ENCODE results near the gene HECW1.

The HECW1 gene

GRCh38 chr7:43511769-43512515, 399.5 kb downstream of the HECW1 start:
- DNase-seq, result no peak

GRCh38 chr7:43513251-43513650, 400.8 kb downstream of the HECW1 start:
- DNase-seq, result no peak

GRCh38 chr7:43516581-43517342, 404.3 kb downstream of the HECW1 start:
- DNase-seq, result no peak

- no peak for DNase-seq
These were observed 405.0 kb downstream of the HECW1 start for GRCh38 chr7:43517464-43517863.

- no peak for DNase-seq
These were observed 407.8 kb downstream of the HECW1 start for GRCh38 chr7:43520201-43520600.

- no peak for DNase-seq
These were observed 410.1 kb downstream of the HECW1 start for GRCh38 chr7:43522406-43523156.

- DNase-seq, result no peak
These were observed 416.3 kb downstream of the HECW1 start for GRCh38 chr7:43528576-43529354.

- no peak for DNase-seq
These were observed 418.3 kb downstream of the HECW1 start for GRCh38 chr7:43530553-43531410.

GRCh38 chr7:43531700-43532099, 419.3 kb downstream of the HECW1 start:
- DNase-seq, result no peak

GRCh38 chr7:43533801-43534479, 421.5 kb downstream of the HECW1 start:
- no peak for DNase-seq

- no peak for DNase-seq
These were observed 422.6 kb downstream of the HECW1 start for GRCh38 chr7:43535031-43535451.

- no peak for DNase-seq
These were observed 423.6 kb downstream of the HECW1 start for GRCh38 chr7:43535810-43536585.

- no peak for DNase-seq
These were observed 424.3 kb downstream of the HECW1 start for GRCh38 chr7:43536773-43537172.

GRCh38 chr7:43537765-43538403, 425.4 kb downstream of the HECW1 start:
- DNase-seq, result no peak

- DNase-seq, result no peak
These were observed 425.9 kb downstream of the HECW1 start for GRCh38 chr7:43538404-43538771.

- no peak for DNase-seq
These were observed 428.0 kb downstream of the HECW1 start for GRCh38 chr7:43540471-43540870.

- no peak for DNase-seq
These were observed 430.3 kb downstream of the HECW1 start for GRCh38 chr7:43542716-43543115.

GRCh38 chr7:43546231-43546630, 433.8 kb downstream of the HECW1 start:
- no peak for DNase-seq

- no peak for DNase-seq
These were observed 438.0 kb downstream of the HECW1 start for GRCh38 chr7:43550427-43550826.

- DNase-seq, result no peak
These were observed 439.7 kb downstream of the HECW1 start for GRCh38 chr7:43552122-43552521.
